K562 (cell line): ENCODE measurements around the gene IL1F10. TPM values are rescaled to one million over a fixed set of nuclear protein-coding genes. Genes with fewer than 3 reads are reported as not detected.

Source experiments
- ATAC-seq: fragments of 200-7000 bp; cut with Tn5 transposase; 3 replicates; pipeline ENCODE4 v1.9.1; 2020; ENCODE audit warnings: moderate library complexity
- Bru-seq: library from RNA; stranded (reverse); fragments of 400-500 nt; gene quantifications from one replicate; lab custom pipeline; 2021; lab: Mats Ljungman, UMichigan
- BruChase-seq, 2 experiments: library from RNA; stranded (reverse); fragments of 400-500 nt; gene quantifications; one replicate each; lab custom pipeline; 2021; lab: Mats Ljungman, UMichigan
- BruUV-seq: library from RNA; stranded (reverse); fragments of 400-500 nt; replicated peaks from 2 replicates; lab custom pipeline; 2021; lab: Mats Ljungman, UMichigan
- CTCF ChIA-PET: fragments of 300-600 bp; formaldehyde crosslinking; extraction: SDS; loops from one replicate; lab custom pipeline; 2021; ENCODE audit warnings: low intra/inter-chr PET ratio; lab: Yijun Ruan, JAX
- POLR2A ChIA-PET: fragments of 300-600, 350-650 bp; sonication (Branson Sonifier 250); formaldehyde crosslinking; extraction: SDS; loops from one replicate; lab custom pipeline; 2021; ENCODE audit warnings: antibody characterized with exemption, inconsistent platforms; lab: Yijun Ruan, JAX
- DNase-seq, 4 experiments: peaks; one replicate each; pipeline versions ENCODE4 v3.0.0 to v3.0.0-alpha.2; 2011 to 2018; ENCODE audit warnings: low spot score in 3 of 4, mixed read lengths in 3 of 4; ENCODE audit errors: extremely low read depth in 1 of 4
- FAIRE-seq: peaks from 2 replicates; lab custom pipeline; 2011; peaks lifted over from hg19 to GRCh38; lab: Jason Lieb, UNC
- H2AFZ ChIP-seq: 2 replicates; pipeline ENCODE4 v1.6.0; 2011; ENCODE audit warnings: low read depth, low read length, control low read depth, inconsistent platforms
- H3K27ac ChIP-seq: fragments of 200-600 bp; 3 replicates; pipeline ENCODE4 v1.8.0; 2011; ENCODE audit warnings: low read depth, mild to moderate bottlenecking, control low read depth, inconsistent platforms, low read length, moderate library complexity, mixed read lengths; ENCODE audit errors: extremely low read depth
- H3K27me3 ChIP-seq, 2 experiments: fragments of 300-600 bp in 1 of 2; 2 replicates in 1 of 2; 3 replicates in 1 of 2; pipeline versions ENCODE4 v1.6.0 to v1.8.0; 2011; ENCODE audit warnings: inconsistent platforms in 2 of 2, low read length in 2 of 2, mild to moderate bottlenecking in 1 of 2, mixed read lengths in 1 of 2, moderate library complexity in 1 of 2; ENCODE audit not compliant: control insufficient read depth in 2 of 2, insufficient read depth in 2 of 2
- H3K36me3 ChIP-seq: fragments of 300-600 bp; 3 replicates; pipeline ENCODE4 v1.8.0; 2011; ENCODE audit warnings: mild to moderate bottlenecking, low read length, inconsistent platforms; ENCODE audit not compliant: control insufficient read depth, insufficient read depth
- H3K4me1 ChIP-seq, 2 experiments: fragments of 200-600 bp in 1 of 2; replicated peaks in 1 of 2; 2 replicates in 1 of 2; 3 replicates in 1 of 2; pipeline versions ENCODE4 v1.5.1 to v1.8.0; 2011; ENCODE audit warnings: inconsistent platforms in 2 of 2, low read length in 2 of 2, mild to moderate bottlenecking in 1 of 2, mixed read lengths in 1 of 2, moderate library complexity in 1 of 2; ENCODE audit not compliant: control insufficient read depth in 2 of 2, insufficient read depth in 2 of 2
- H3K4me2 ChIP-seq: 2 replicates; pipeline ENCODE4 v1.6.1; 2011; ENCODE audit warnings: low read length, control low read depth, inconsistent platforms, mixed read lengths; ENCODE audit not compliant: insufficient read depth
- H3K4me3 ChIP-seq: fragments of 200-600 bp; sonication (generic), shearing (Covaris generic); 2 replicates; pipeline ENCODE4 v1.5.1; 2016; ENCODE audit warnings: control low read depth, inconsistent platforms
- H3K79me2 ChIP-seq: fragments of 200-600 bp; 3 replicates; pipeline ENCODE4 v1.8.0; 2011; ENCODE audit warnings: low read length, inconsistent platforms; ENCODE audit not compliant: control insufficient read depth, insufficient read depth
- H3K9ac ChIP-seq, 2 experiments: 2 replicates each; pipeline versions ENCODE4 v1.6.0 to v1.6.1; 2011; ENCODE audit warnings: low read depth in 2 of 2, low read length in 2 of 2, control low read depth in 1 of 2, inconsistent platforms in 1 of 2, mild to moderate bottlenecking in 1 of 2, mixed read lengths in 1 of 2; ENCODE audit not compliant: insufficient read depth in 1 of 2
- H3K9me1 ChIP-seq: one replicate; pipeline ENCODE4 v1.6.0; 2011; ENCODE audit warnings: inconsistent platforms, mild to moderate bottlenecking, low read length, moderate library complexity; ENCODE audit not compliant: control insufficient read depth, insufficient read depth
- H3K9me3 ChIP-seq: replicated peaks from 2 replicates; pipeline ENCODE4 v1.5.1; 2011; ENCODE audit warnings: low read depth, low read length, inconsistent platforms; ENCODE audit not compliant: control insufficient read depth, insufficient read depth
- H4K20me1 ChIP-seq: replicated peaks from 2 replicates; pipeline ENCODE4 v1.6.1; 2011; ENCODE audit warnings: low read length, inconsistent platforms, mixed read lengths; ENCODE audit not compliant: control insufficient read depth, insufficient read depth
- ATF7 ChIP-seq: fragments of 450-650 bp; IDR thresholded peaks from 2 replicates; pipeline ENCODE4 v1.7.1; 2014; ENCODE audit warnings: mild to moderate bottlenecking, moderate library complexity
- BCLAF1 ChIP-seq, 2 experiments: fragments of 450-650 bp in 1 of 2; IDR thresholded peaks; 2 replicates each; pipeline ENCODE4 v1.6.1; 2011 to 2017; ENCODE audit warnings: low read depth in 2 of 2, antibody characterized with exemption in 1 of 2, borderline replicate concordance in 1 of 2, low read length in 1 of 2, mild to moderate bottlenecking in 1 of 2, mixed read lengths in 1 of 2; ENCODE audit not compliant: control insufficient read depth in 1 of 2
- MCM3 ChIP-seq: fragments of 450-650 bp; IDR thresholded peaks from 2 replicates; pipeline ENCODE4 v1.6.1; 2016
- MEIS2 ChIP-seq: fragments of 450-650 bp; IDR thresholded peaks from 2 replicates; pipeline ENCODE4 v1.6.1; 2014; ENCODE audit warnings: mild to moderate bottlenecking; ENCODE audit not compliant: partially characterized antibody
- NCOA6 ChIP-seq: fragments of 450-650 bp; IDR thresholded peaks from 2 replicates; pipeline ENCODE4 v1.6.1; 2017; ENCODE audit warnings: mild to moderate bottlenecking
- NR2C2 ChIP-seq, 2 experiments: fragments of 200-800 bp in 1 of 2; sonication (Bioruptor generic) in 1 of 2; sonication (generic) in 1 of 2; formaldehyde crosslinking in 1 of 2; IDR thresholded peaks; 2 replicates each; pipeline versions ENCODE4 v1.6.1 to v1.8.0; 2016 to 2022; ENCODE audit warnings: mild to moderate bottlenecking in 1 of 2, missing compliant biosample characterization in 1 of 2, missing genetic modification characterization in 1 of 2, missing genetic modification reagents in 1 of 2
- RNF2 ChIP-seq: sonication (generic); IDR thresholded peaks from 2 replicates; pipeline ENCODE4 v1.6.1; 2016
- SUPT5H ChIP-seq: fragments of 450-650 bp; IDR thresholded peaks from 2 replicates; pipeline ENCODE4 v1.6.1; 2016
- TBP ChIP-seq: optimal IDR thresholded peaks from 2 replicates; pipeline ENCODE3; 2011; ENCODE audit warnings: low read depth, low read length, improper control_type of control experiment
- ZSCAN29 ChIP-seq: fragments of 450-650 bp; IDR thresholded peaks from 2 replicates; pipeline ENCODE4 v1.6.1; 2017
- WGBS: fragments of 100-300 bp; shearing (Covaris generic); methylation state at CpG from one replicate; pipeline ENCODE4 v1.1.6; 2016; ENCODE audit warnings: low coverage, mixed read lengths; ENCODE audit not compliant: insufficient coverage; ENCODE audit errors: missing lambda C conversion rate; 5-methylcytosine and 5-hydroxymethylcytosine counted together
- in situ Hi-C: fragments of 300-500 bp; cut with MboI; formaldehyde crosslinking; loops from 4 replicates; pipeline ENCODE4 v1.15.0; 2018; ENCODE audit warnings: inconsistent platforms, mixed read lengths
- intact Hi-C: fragments of 100-400 bp; cut with micrococcal nuclease; formaldehyde crosslinking; loops from 2 replicates; pipeline ENCODE4 v1.14.2; 2022
- long read RNA-seq, 3 experiments: library from polyadenylated mRNA in 2 of 3; library from RNA in 1 of 3; unstranded in 2 of 3; stranded (forward) in 1 of 3; transcript quantifications; one replicate each; pipeline ENCODE4 v2.0.0, GENCODE V29; 2019 to 2022
- polyA minus RNA-seq, 3 experiments: library from RNA; depleted of rRNA, polyadenylated mRNA; stranded (reverse); fragments of >200 nt; gene quantifications; 2 replicates each; pipeline ENCODE4 v1.2.3, GENCODE V29; 2011
- polyA plus RNA-seq, 8 experiments: library from polyadenylated mRNA; depleted of rRNA in 4 of 8; stranded (reverse) in 5 of 8; unstranded in 3 of 8; fragments of >200 nt; fragmentation: Nextera tagmentation in 2 of 8; fragmentation: Illumina TruSeq in 1 of 8; extraction: Ambion mirVana in 2 of 8; extraction: Trizol in 1 of 8; gene quantifications; 2 replicates each; pipeline versions ENCODE4 v1.2.1 to v1.2.3, GENCODE V29; 2011 to 2014; ENCODE audit warnings: inconsistent platforms in 1 of 8, missing spikeins in 1 of 8
- total RNA-seq, 7 experiments: library from RNA; depleted of rRNA in 6 of 7; stranded (reverse); fragments of >200 nt in 6 of 7; fragmentation: Illumina TruSeq in 2 of 7; extraction: Trizol in 2 of 7; gene quantifications; 2 replicates each; pipeline versions ENCODE4 v1.2.1 to v1.2.3, GENCODE V29; 2011 to 2021; ENCODE audit warnings: low replicate concordance in 1 of 7
- TF ChIP-seq, protein P1 (sequence below): fragments of 200-800 bp; sonication (Bioruptor generic); IDR thresholded peaks from 2 replicates; pipeline ENCODE4 v1.6.1; 2016; ENCODE audit warnings: missing genetic modification characterization, missing compliant biosample characterization

IL1F10 gene, protein sequence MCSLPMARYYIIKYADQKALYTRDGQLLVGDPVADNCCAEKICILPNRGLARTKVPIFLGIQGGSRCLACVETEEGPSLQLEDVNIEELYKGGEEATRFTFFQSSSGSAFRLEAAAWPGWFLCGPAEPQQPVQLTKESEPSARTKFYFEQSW
- not detected in 2 replicates for total RNA-seq (2011; cell fraction: chromatin; rRNA removed; ENCODE audit: low replicate concordance)
- total RNA-seq (2011; cell fraction: nucleolus; rRNA removed): not detected in 2 replicates
- not detected in 2 replicates for total RNA-seq (2011; cell fraction: nucleoplasm; rRNA removed)
- total RNA-seq (2014; rRNA removed) (not detected in 2 replicates), total RNA-seq (2014; rRNA removed; fragmentation: Illumina TruSeq; extraction: Trizol) (not detected in 2 replicates), total RNA-seq (2015; rRNA removed; fragmentation: Illumina TruSeq; extraction: Trizol) (not detected in 2 replicates), total RNA-seq (2021) (not detected in 2 replicates), polyA plus RNA-seq (2011; rRNA removed) (not detected in 2 replicates), polyA plus RNA-seq (2014; fragmentation: Illumina TruSeq; extraction: Trizol) (not detected in 2 replicates), polyA plus RNA-seq (2014; fragmentation: Nextera tagmentation; extraction: Ambion mirVana) (not detected), polyA plus RNA-seq (2014; rRNA removed) (not detected in 2 replicates), polyA minus RNA-seq (2011; rRNA and poly(A)+ RNA removed) (not detected in 2 replicates), Bru-seq, nascent RNA (percentile 10 among the genes with signal in this experiment), BruChase-seq, experiment 1, labeled RNA remaining after a 2-hour chase (not detected), BruChase-seq, experiment 2, labeled RNA remaining after a 6-hour chase (not detected)
- polyA plus RNA-seq (2011; cell fraction: cytosol; rRNA removed): not detected in 2 replicates
- polyA plus RNA-seq (2011; cell fraction: nucleus; rRNA removed): not detected in 2 replicates
- not detected in 2 replicates for polyA plus RNA-seq (2012)
- not detected in 2 replicates for polyA minus RNA-seq (2011; cell fraction: cytosol; rRNA and poly(A)+ RNA removed)
- not detected in 2 replicates for polyA minus RNA-seq (2011; cell fraction: nucleus; rRNA and poly(A)+ RNA removed)
- long read RNA-seq, experiment 1: 0 reads
- long read RNA-seq, experiment 2: 0 reads
- long read RNA-seq, experiment 3: 0 reads

GRCh38 chr2:113067681-113068080 is at the start of gene IL1F10:
Gene IL1F10, plus strand, starts transcription at chr2:113067970. Its CDS starts 4,769 bp downstream, at chr2:113072739.
- Histone ChIP-seq H3K4me3 (no peak within 1 kb of the TSS), H2AFZ (no peak within 1 kb of the TSS), H3K9ac (no peak within 1 kb of the TSS), H3K4me1 (no peaks in the 10 kb centered on the region), H3K36me3 (no peaks in the 10 kb centered on the region), H3K9me1 (no peaks in the 10 kb centered on the region), H3K4me2 (no peak within 1 kb of the TSS), H3K79me2 (no peaks in the 10 kb centered on the region), H4K20me1 (no peaks in the 10 kb centered on the region), H3K27me3 (peaks cover 0 to 24% of the 10 kb centered on the region in 2 experiments; a peak in 3 of 5 replicates), H3K27ac (no peak within 1 kb of the TSS), H3K9me3 (no peaks in the 10 kb centered on the region)
- intact Hi-C loops (no loop called here), in situ Hi-C loops (no loop called here)
- ATAC-seq (no peak), FAIRE-seq (no peak), DNase-seq (no peak)
- POLR2A ChIA-PET: interaction anchor here (1.0 to 1.1 kb wide), 2 partner anchors 9 to 12 kb away, joined by 3 to 5 read pairs; partner anchors contain the start of gene IL36RN
- BruUV-seq: no TSS peak
- CTCF ChIA-PET: interaction anchor here (0.6 kb wide), 1 partner anchor 25 kb away, joined by 3 read pairs; no protein-coding TSS in a partner anchor
- WGBS: 2% methylated on average over 3 of the region's 3 CpGs
- no peak for TF ChIP-seq NCOA6
- no peak for TF ChIP-seq MCM3
- TF ChIP-seq BCLAF1 (IDR thresholded peaks at IDR 0.05; ENCODE audit: borderline replicate concordance in 1 of 2, control insufficient read depth in 1 of 2, low read depth in 2 of 2, low read length in 1 of 2): no peak
- no peak for TF ChIP-seq SUPT5H
- TF ChIP-seq TBP: no peak
- no peak for TF ChIP-seq ATF7
- no peak for TF ChIP-seq ZSCAN29
- TF ChIP-seq, protein P1, sequence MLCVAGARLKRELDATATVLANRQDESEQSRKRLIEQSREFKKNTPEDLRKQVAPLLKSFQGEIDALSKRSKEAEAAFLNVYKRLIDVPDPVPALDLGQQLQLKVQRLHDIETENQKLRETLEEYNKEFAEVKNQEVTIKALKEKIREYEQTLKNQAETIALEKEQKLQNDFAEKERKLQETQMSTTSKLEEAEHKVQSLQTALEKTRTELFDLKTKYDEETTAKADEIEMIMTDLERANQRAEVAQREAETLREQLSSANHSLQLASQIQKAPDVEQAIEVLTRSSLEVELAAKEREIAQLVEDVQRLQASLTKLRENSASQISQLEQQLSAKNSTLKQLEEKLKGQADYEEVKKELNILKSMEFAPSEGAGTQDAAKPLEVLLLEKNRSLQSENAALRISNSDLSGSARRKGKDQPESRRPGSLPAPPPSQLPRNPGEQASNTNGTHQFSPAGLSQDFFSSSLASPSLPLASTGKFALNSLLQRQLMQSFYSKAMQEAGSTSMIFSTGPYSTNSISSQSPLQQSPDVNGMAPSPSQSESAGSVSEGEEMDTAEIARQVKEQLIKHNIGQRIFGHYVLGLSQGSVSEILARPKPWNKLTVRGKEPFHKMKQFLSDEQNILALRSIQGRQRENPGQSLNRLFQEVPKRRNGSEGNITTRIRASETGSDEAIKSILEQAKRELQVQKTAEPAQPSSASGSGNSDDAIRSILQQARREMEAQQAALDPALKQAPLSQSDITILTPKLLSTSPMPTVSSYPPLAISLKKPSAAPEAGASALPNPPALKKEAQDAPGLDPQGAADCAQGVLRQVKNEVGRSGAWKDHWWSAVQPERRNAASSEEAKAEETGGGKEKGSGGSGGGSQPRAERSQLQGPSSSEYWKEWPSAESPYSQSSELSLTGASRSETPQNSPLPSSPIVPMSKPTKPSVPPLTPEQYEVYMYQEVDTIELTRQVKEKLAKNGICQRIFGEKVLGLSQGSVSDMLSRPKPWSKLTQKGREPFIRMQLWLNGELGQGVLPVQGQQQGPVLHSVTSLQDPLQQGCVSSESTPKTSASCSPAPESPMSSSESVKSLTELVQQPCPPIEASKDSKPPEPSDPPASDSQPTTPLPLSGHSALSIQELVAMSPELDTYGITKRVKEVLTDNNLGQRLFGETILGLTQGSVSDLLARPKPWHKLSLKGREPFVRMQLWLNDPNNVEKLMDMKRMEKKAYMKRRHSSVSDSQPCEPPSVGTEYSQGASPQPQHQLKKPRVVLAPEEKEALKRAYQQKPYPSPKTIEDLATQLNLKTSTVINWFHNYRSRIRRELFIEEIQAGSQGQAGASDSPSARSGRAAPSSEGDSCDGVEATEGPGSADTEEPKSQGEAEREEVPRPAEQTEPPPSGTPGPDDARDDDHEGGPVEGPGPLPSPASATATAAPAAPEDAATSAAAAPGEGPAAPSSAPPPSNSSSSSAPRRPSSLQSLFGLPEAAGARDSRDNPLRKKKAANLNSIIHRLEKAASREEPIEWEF (CRISPR knock-in tag): no peak
- TF ChIP-seq NR2C2 (CRISPR knock-in tag; IDR thresholded peaks at IDR 0.05): no peak
- no peak for TF ChIP-seq NR2C2 (tag; IDR thresholded peaks at IDR 0.05)
- no peak for TF ChIP-seq MEIS2
- TF ChIP-seq RNF2: no peak
